CD4-positive, CD25-positive, alpha-beta regulatory T cell (primary cell): ENCODE data around the gene ZYG11A. TPM values are rescaled to one million over a fixed set of nuclear protein-coding genes. Genes with fewer than 3 reads are reported as not detected.

Source experiments
- ATAC-seq, 2 donors: fragments of 150-1000 bp; cut with Tn5 transposase; one replicate each; pipeline ENCODE4 v1.10.0; 2021; ENCODE audit warnings: low read depth in 2 of 2, moderate number of reproducible peaks in 2 of 2, moderate library complexity in 1 of 2
- DNase-seq, 3 donors: peaks; one replicate each; pipeline versions ENCODE4 v3.0.0 to v3.0.0-alpha.2; 2012 to 2022; ENCODE audit warnings: mixed read lengths in 1 of 3
- H3K27ac ChIP-seq: one replicate; pipeline ENCODE4 v1.7.0; 2013; ENCODE audit warnings: mild to moderate bottlenecking, low read length; ENCODE audit not compliant: insufficient read depth, poor library complexity, severe bottlenecking
- H3K27me3 ChIP-seq: one replicate; pipeline ENCODE4 v1.7.0; 2013; ENCODE audit warnings: low read length; ENCODE audit not compliant: control insufficient read depth, insufficient read depth
- H3K36me3 ChIP-seq: one replicate; pipeline ENCODE4 v1.7.0; 2013; ENCODE audit warnings: mild to moderate bottlenecking, low read length, moderate library complexity; ENCODE audit not compliant: control insufficient read depth, insufficient read depth
- H3K4me1 ChIP-seq: 2 replicates; pipeline ENCODE4 v1.7.0; 2013; ENCODE audit warnings: mild to moderate bottlenecking, low read length; ENCODE audit not compliant: insufficient read depth, control insufficient read depth, poor library complexity, severe bottlenecking
- H3K4me3 ChIP-seq: one replicate; pipeline ENCODE4 v1.7.0; 2013; ENCODE audit warnings: low read depth, mild to moderate bottlenecking, low read length, moderate library complexity
- H3K9me3 ChIP-seq, 2 experiments: 1 replicate in 1 of 2; 2 replicates in 1 of 2; pipeline ENCODE4 v1.7.0; 2013; ENCODE audit warnings: low read length in 2 of 2, mild to moderate bottlenecking in 1 of 2, moderate library complexity in 1 of 2; ENCODE audit not compliant: control insufficient read depth in 2 of 2
- H3K27ac Mint-ChIP-seq, 3 donors: one replicate each; pipeline ENCODE4 v1.8.0; 2020 to 2022; ENCODE audit warnings: mild to moderate bottlenecking in 3 of 3, mixed read lengths in 3 of 3, moderate library complexity in 2 of 3
- H3K27me3 Mint-ChIP-seq: one replicate; pipeline ENCODE4 v1.8.0; 2022; ENCODE audit warnings: mild to moderate bottlenecking, mixed read lengths
- H3K36me3 Mint-ChIP-seq: one replicate; pipeline ENCODE4 v1.8.0; 2020; ENCODE audit warnings: mixed read lengths
- H3K4me1 Mint-ChIP-seq, 4 donors: one replicate each; pipeline ENCODE4 v1.8.0; 2020 to 2022; ENCODE audit warnings: mixed read lengths in 4 of 4, mild to moderate bottlenecking in 1 of 4
- H3K4me3 Mint-ChIP-seq, 4 donors: one replicate each; pipeline ENCODE4 v1.8.0; 2020 to 2022; ENCODE audit warnings: mild to moderate bottlenecking in 4 of 4, mixed read lengths in 4 of 4, moderate library complexity in 3 of 4
- H3K9me3 Mint-ChIP-seq, 7 donors: one replicate each; pipeline ENCODE4 v1.8.0; 2020 to 2022; ENCODE audit warnings: mixed read lengths in 7 of 7, mild to moderate bottlenecking in 3 of 7, moderate library complexity in 2 of 7
- polyA plus RNA-seq, 4 donors: library from polyadenylated mRNA; unstranded; fragments of 300-500 nt; fragmentation: Illumina TruSeq; gene quantifications; one replicate each; pipeline ENCODE4 v1.2.3, GENCODE V29; 2021
- total RNA-seq: library from RNA; stranded (reverse); gene quantifications from one replicate; pipeline ENCODE4 v1.2.3, GENCODE V29; 2022

ZYG11A gene
- total and polyA plus RNA-seq, 5 donors from 2014 or later = 0.20 TPM; not detected in 4

DNA sequence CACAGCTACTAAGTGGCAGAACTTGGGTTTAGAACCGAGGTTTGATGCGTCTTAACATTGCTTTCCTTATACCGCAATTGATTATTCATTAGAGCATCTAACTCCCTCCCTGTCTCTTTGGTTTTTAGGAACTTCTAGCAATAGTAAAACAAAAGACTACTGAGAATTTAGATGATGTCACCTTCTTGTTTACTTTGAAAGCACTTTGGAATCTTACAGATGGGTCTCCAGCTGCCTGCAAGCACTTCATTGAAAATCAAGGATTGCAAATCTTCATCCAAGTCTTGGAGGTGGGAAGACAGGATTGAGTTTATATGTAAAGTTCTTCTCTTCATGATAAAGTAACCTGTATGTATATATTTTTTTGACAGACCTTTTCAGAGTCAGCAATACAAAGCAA, 35.0 kb downstream of the ZYG11A start:
- Histone ChIP-seq H3K4me3 (no peak overlapping the region), H3K9me3 (no peaks in the 10 kb centered on the region), H3K36me3 (no peaks in the 10 kb centered on the region), H3K27me3 (no peaks in the 10 kb centered on the region), H3K27ac (no peak overlapping the region), H3K4me1 (no peaks in the 10 kb centered on the region)
- H3K27ac Mint-ChIP-seq = no peak overlapping the region
- no peaks in the 10 kb centered on the region for H3K36me3 Mint-ChIP-seq
- no peaks in the 10 kb centered on the region for H3K27me3 Mint-ChIP-seq
- no peaks in the 10 kb centered on the region for H3K4me1 Mint-ChIP-seq
- H3K4me3 Mint-ChIP-seq = no peak overlapping the region
- no peak for DNase-seq
- H3K9me3 Mint-ChIP-seq = peaks cover 0 to 2% (median 0%) of the 10 kb centered on the region in 7 donors
- ATAC-seq = no peak

DNA sequence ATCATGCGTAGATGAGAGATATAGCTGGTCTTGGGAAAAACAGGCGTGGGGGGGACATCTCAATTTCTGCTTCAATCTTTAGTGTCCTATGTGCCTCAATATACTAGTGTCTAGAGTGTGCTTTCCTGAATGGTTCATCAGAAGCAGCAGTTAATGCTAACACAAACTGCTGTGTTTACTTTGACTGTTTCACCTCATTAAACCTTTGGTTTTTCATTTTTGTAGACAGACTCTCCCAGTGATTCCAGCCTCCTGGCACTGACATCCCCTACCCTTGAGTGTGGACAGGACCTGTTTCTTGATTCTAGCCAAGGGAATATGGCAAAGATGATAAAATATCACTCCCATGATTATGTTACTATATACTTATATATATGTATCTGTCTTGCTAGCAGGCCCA, 37.6 kb downstream of the ZYG11A start:
- H3K27ac Mint-ChIP-seq = no peak overlapping the region
- ATAC-seq = no peak

DNA sequence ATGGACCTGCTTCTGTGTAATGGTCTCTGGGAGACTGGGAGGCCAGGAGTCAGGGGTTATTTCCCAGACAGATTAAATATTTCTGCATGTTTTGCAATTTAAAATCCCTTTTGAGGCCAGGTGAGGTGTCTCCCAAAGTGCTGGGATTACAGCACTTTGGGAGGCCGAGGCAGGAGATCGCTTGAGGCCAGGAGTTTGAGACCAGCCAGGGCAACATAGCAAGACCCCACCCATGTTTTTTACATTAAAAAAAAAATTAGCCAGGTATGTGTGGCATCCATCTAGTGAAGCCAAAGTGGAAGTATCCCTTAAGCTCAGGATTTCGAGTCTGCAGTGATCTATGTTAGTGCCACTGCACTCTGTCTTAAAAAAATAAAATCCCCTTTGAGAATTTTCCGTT, 44.9 kb downstream of the ZYG11A start:
- Mint-ChIP-seq H3K27ac (no peak overlapping the region), H3K9me3 (no peaks in the 10 kb centered on the region), H3K27me3 (no peaks in the 10 kb centered on the region), H3K4me3 (no peak overlapping the region), H3K4me1 (no peaks in the 10 kb centered on the region), H3K36me3 (no peaks in the 10 kb centered on the region)
- no peaks in the 10 kb centered on the region for H3K4me1 ChIP-seq
- no peaks in the 10 kb centered on the region for H3K9me3 ChIP-seq
- no peak overlapping the region for H3K27ac ChIP-seq
- H3K27me3 ChIP-seq = no peaks in the 10 kb centered on the region
- no peak for ATAC-seq
- no peak for DNase-seq
- no peak overlapping the region for H3K4me3 ChIP-seq
- no peaks in the 10 kb centered on the region for H3K36me3 ChIP-seq

More for the DNA sequence above, 37.6 kb downstream of the ZYG11A start:
- H3K4me3 ChIP-seq = no peak overlapping the region
- DNase-seq = no peak
- no peaks in the 10 kb centered on the region for H3K27me3 ChIP-seq
- no peaks in the 10 kb centered on the region for H3K4me1 ChIP-seq
- Mint-ChIP-seq H3K27me3 (no peaks in the 10 kb centered on the region), H3K4me3 (no peak overlapping the region), H3K4me1 (no peaks in the 10 kb centered on the region), H3K9me3 (peaks cover 0 to 2% (median 0%) of the 10 kb centered on the region in 7 donors), H3K36me3 (no peaks in the 10 kb centered on the region)
- no peaks in the 10 kb centered on the region for H3K9me3 ChIP-seq
- H3K27ac ChIP-seq = no peak overlapping the region
- no peaks in the 10 kb centered on the region for H3K36me3 ChIP-seq

DNA sequence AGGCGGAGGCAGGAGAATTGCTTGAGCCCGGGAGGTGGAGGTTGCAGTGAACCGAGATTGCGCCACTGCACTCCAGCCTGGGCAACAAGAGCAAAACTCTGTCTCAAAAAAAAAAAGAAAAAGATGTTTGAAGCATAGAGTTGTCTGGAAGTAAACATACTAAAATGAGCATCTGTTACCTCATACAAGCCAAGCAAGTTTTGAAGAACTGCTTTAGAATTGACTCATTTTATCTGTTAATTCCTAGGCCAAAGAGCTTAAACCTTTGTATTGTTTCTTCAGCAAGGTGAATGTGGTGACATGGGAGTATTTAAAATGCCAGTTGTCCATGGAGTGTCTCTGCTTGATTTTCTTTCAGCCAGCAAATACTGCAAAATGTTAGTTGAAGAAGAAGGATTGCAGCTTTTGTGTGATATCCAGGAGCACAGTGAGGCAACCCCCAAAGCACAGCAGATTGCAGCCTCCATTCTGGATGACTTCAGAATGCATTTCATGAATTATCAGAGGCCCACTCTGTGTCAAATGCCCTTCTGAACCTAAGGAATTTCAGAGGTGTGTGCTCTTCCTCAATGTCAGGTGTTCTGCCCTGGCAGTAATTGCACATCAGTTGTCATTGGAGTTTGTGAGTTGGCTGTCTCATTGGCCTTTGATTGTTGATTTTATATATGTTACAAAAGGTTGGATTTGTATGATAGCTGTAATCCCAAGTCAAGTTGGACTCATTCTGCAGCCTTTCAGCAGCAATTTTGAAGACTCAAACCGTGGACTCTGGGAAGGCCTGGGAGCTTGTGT, 50.1 kb downstream of the ZYG11A start:
- H3K27ac Mint-ChIP-seq = no peak overlapping the region
- no peak for ATAC-seq

DNA sequence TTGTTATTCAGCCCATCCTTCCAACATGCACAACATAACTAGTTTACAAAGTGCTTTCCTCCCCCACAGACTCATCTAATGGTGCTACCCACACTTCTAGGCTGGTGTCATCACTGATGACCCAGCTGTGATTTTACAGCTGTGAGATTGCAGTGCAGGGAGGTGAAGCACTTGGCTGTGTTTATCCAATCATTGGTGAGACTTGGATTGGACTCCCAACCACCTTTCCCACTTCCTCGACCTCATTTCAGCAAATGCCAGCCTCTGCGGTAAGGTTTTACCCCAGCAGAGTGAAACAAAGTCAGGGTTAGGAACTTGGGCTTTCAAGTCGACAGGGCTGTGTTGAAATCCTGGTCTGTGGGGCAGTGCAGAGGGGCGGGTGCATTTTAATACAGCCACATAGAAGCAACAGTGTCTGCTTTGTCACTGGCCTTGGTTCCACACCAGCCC, 56.9 kb downstream of the ZYG11A start:
- H3K27ac ChIP-seq = no peak overlapping the region
- ATAC-seq (no peak), DNase-seq (no peak)
- H3K27me3 ChIP-seq = no peaks in the 10 kb centered on the region
- H3K36me3 ChIP-seq = peaks cover 10% of the 10 kb centered on the region
- H3K36me3 Mint-ChIP-seq = peaks cover 13% of the 10 kb centered on the region
- no peak overlapping the region for H3K4me3 Mint-ChIP-seq
- H3K9me3 Mint-ChIP-seq = no peaks in the 10 kb centered on the region
- no peak overlapping the region for H3K27ac Mint-ChIP-seq
- peaks cover 0 to 1% (median 0%) of the 10 kb centered on the region in 4 donors for H3K4me1 Mint-ChIP-seq
- H3K4me1 ChIP-seq = no peaks in the 10 kb centered on the region
- no peaks in the 10 kb centered on the region for H3K9me3 ChIP-seq
- H3K4me3 ChIP-seq = no peak overlapping the region
- no peaks in the 10 kb centered on the region for H3K27me3 Mint-ChIP-seq

More for the DNA sequence above, 50.1 kb downstream of the ZYG11A start:
- Histone ChIP-seq H3K4me3 (no peak overlapping the region), H3K9me3 (no peaks in the 10 kb centered on the region), H3K27me3 (no peaks in the 10 kb centered on the region), H3K4me1 (no peaks in the 10 kb centered on the region), H3K27ac (no peak overlapping the region), H3K36me3 (peaks cover 10% of the 10 kb centered on the region)
- no peaks in the 10 kb centered on the region for H3K9me3 Mint-ChIP-seq
- no peak for DNase-seq
- no peaks in the 10 kb centered on the region for H3K4me1 Mint-ChIP-seq
- no peak overlapping the region for H3K4me3 Mint-ChIP-seq
- H3K36me3 Mint-ChIP-seq = peaks cover 10% of the 10 kb centered on the region
- H3K27me3 Mint-ChIP-seq = no peaks in the 10 kb centered on the region

DNA sequence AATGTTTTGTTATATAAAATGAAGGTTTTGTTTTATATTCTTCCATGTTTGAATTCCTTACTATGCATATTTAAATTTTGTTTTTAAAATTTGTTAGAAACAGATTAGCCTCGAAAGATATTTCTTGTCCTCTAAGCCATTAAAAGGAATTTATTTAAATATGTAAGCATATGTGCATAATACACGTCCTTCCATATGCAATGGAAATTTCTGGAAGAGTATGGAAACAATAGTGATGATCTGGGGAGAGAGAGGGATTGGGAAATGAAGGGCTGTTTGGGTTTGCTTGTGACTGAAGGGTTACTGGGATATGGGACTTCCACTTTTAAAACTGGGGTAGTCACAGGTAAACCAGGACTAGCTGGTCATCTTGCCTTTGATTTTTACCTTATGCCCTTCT, 57.8 kb downstream of the ZYG11A start:
- Histone ChIP-seq H3K27me3 (no peaks in the 10 kb centered on the region), H3K9me3 (no peaks in the 10 kb centered on the region), H3K4me3 (no peak overlapping the region), H3K36me3 (peaks cover 6% of the 10 kb centered on the region), H3K27ac (no peak overlapping the region), H3K4me1 (no peaks in the 10 kb centered on the region)
- H3K9me3 Mint-ChIP-seq = no peaks in the 10 kb centered on the region
- ATAC-seq = no peak
- DNase-seq = no peak
- H3K4me3 Mint-ChIP-seq = no peak overlapping the region
- no peak overlapping the region for H3K27ac Mint-ChIP-seq
- peaks cover 0 to 1% (median 0%) of the 10 kb centered on the region in 4 donors for H3K4me1 Mint-ChIP-seq
- H3K36me3 Mint-ChIP-seq = peaks cover 9% of the 10 kb centered on the region
- H3K27me3 Mint-ChIP-seq = no peaks in the 10 kb centered on the region

DNA sequence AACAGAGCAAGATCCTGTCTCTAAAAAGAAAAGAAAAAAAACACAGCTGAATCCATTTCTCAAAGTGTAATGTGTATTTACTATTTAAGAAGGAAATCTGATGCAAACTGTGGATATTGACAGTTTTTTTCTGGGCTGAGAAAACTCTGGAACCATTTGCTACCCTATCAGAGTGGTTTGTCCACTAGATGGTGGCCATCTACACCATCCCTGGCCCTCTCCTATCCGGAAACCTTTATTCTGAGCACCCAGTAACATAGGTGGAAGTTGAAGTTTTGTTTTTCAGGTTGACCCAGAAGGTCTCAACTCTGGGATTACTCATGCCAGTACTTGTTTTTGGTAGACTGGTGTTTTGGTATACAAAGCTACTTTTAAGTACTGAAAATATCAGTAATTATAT, 58.8 kb downstream of the ZYG11A start:
- Mint-ChIP-seq H3K9me3 (no peaks in the 10 kb centered on the region), H3K4me3 (no peak overlapping the region), H3K27ac (peak overlapping the region in 1 of 3 donors; percentile 38), H3K27me3 (no peaks in the 10 kb centered on the region), H3K4me1 (peaks cover 0 to 1% (median 0%) of the 10 kb centered on the region in 4 donors), H3K36me3 (peaks cover 9% of the 10 kb centered on the region)
- no peak overlapping the region for H3K4me3 ChIP-seq
- H3K9me3 ChIP-seq = no peaks in the 10 kb centered on the region
- H3K4me1 ChIP-seq = no peaks in the 10 kb centered on the region
- no peaks in the 10 kb centered on the region for H3K27me3 ChIP-seq
- ATAC-seq (no peak), DNase-seq (no peak)
- H3K36me3 ChIP-seq = no peaks in the 10 kb centered on the region
- H3K27ac ChIP-seq = no peak overlapping the region
